ENCODE measurements around the gene TMEM132D. TPM values are rescaled to one million over a fixed set of nuclear protein-coding genes. Genes with fewer than 3 reads are reported as not detected.

Gene TMEM132D
- total RNA-seq, 2 experiments from 2014 or later: not detected

- Mint-ChIP-seq H3K9me3 (no peaks in the 10 kb centered on the region), H3K36me3 (ENCODE audit: low read depth) (no peaks in the 10 kb centered on the region), H3K27me3 (no peaks in the 10 kb centered on the region), H3K27ac (no peak overlapping the region), H3K4me1 (no peaks in the 10 kb centered on the region), H3K4me3 (no peak overlapping the region)
- ChIA-PET CTCF (no interaction called here), POLR2A (no interaction called here)
- no peak for DNase-seq
These were observed 304.4 kb downstream of the TMEM132D start for GRCh38 chr12:129599406-129599805.

- no peak for DNase-seq
- peaks cover 4% of the 10 kb centered on the region for H3K9me3 Mint-ChIP-seq
- no peak overlapping the region for H3K4me3 Mint-ChIP-seq
- CTCF ChIA-PET: no interaction called here
- no peaks in the 10 kb centered on the region for H3K4me1 Mint-ChIP-seq
- no peaks in the 10 kb centered on the region for H3K36me3 Mint-ChIP-seq (ENCODE audit: low read depth)
- POLR2A ChIA-PET: no interaction called here
- H3K27me3 Mint-ChIP-seq: no peaks in the 10 kb centered on the region
- H3K27ac Mint-ChIP-seq: no peak overlapping the region
These were observed 309.7 kb downstream of the TMEM132D start for GRCh38 chr12:129594098-129594497.

- CTCF ChIA-PET: no interaction called here
- no peak for DNase-seq
- no peaks in the 10 kb centered on the region for H3K27me3 Mint-ChIP-seq
- no peak overlapping the region for H3K27ac Mint-ChIP-seq
- no peak overlapping the region for H3K4me3 Mint-ChIP-seq
- no peaks in the 10 kb centered on the region for H3K4me1 Mint-ChIP-seq
- POLR2A ChIA-PET: no interaction called here
- no peaks in the 10 kb centered on the region for H3K36me3 Mint-ChIP-seq (ENCODE audit: low read depth)
- H3K9me3 Mint-ChIP-seq: peaks cover 13% of the 10 kb centered on the region
These were observed 311.4 kb downstream of the TMEM132D start for GRCh38 chr12:129592449-129592848.

GRCh38 chr12:129589503-129589902 is 314.3 kb downstream of the TMEM132D start:
- POLR2A ChIA-PET: no interaction called here
- CTCF ChIA-PET: no interaction called here
- H3K36me3 Mint-ChIP-seq (ENCODE audit: low read depth): no peaks in the 10 kb centered on the region
- peaks cover 20% of the 10 kb centered on the region for H3K9me3 Mint-ChIP-seq
- no peak overlapping the region for H3K27ac Mint-ChIP-seq
- H3K27me3 Mint-ChIP-seq: no peaks in the 10 kb centered on the region
- no peaks in the 10 kb centered on the region for H3K4me1 Mint-ChIP-seq
- DNase-seq: no peak
- no peak overlapping the region for H3K4me3 Mint-ChIP-seq

- ChIA-PET POLR2A (no interaction called here), CTCF (no interaction called here)
- no peak overlapping the region for H3K27ac Mint-ChIP-seq
- H3K4me1 Mint-ChIP-seq: no peaks in the 10 kb centered on the region
- H3K36me3 Mint-ChIP-seq (ENCODE audit: low read depth): no peaks in the 10 kb centered on the region
- DNase-seq: no peak
- no peak overlapping the region for H3K4me3 Mint-ChIP-seq
- H3K27me3 Mint-ChIP-seq: no peaks in the 10 kb centered on the region
- H3K9me3 Mint-ChIP-seq: peaks cover 24% of the 10 kb centered on the region
These were observed 315.7 kb downstream of the TMEM132D start for GRCh38 chr12:129588142-129588541.

- H3K27me3 Mint-ChIP-seq: no peaks in the 10 kb centered on the region
- POLR2A ChIA-PET: no interaction called here
- no peak overlapping the region for H3K4me3 Mint-ChIP-seq
- H3K27ac Mint-ChIP-seq: no peak overlapping the region
- CTCF ChIA-PET: no interaction called here
- DNase-seq: no peak
- H3K36me3 Mint-ChIP-seq (ENCODE audit: low read depth): no peaks in the 10 kb centered on the region
- H3K4me1 Mint-ChIP-seq: no peaks in the 10 kb centered on the region
- peaks cover 29% of the 10 kb centered on the region for H3K9me3 Mint-ChIP-seq
These were observed 318.5 kb downstream of the TMEM132D start for GRCh38 chr12:129585296-129585695.

- H3K4me3 Mint-ChIP-seq: no peak overlapping the region
- H3K9me3 Mint-ChIP-seq: peaks cover 21% of the 10 kb centered on the region
- H3K36me3 Mint-ChIP-seq (ENCODE audit: low read depth): no peaks in the 10 kb centered on the region
- ChIA-PET POLR2A (no interaction called here), CTCF (no interaction called here)
- DNase-seq: no peak
- no peaks in the 10 kb centered on the region for H3K4me1 Mint-ChIP-seq
- no peak overlapping the region for H3K27ac Mint-ChIP-seq
- no peaks in the 10 kb centered on the region for H3K27me3 Mint-ChIP-seq
These were observed 323.9 kb downstream of the TMEM132D start for GRCh38 chr12:129579879-129580278.

GRCh38 chr12:129571901-129572494 is 331.8 kb downstream of the TMEM132D start:
- no peak overlapping the region for H3K4me3 Mint-ChIP-seq
- no peak overlapping the region for H3K27ac Mint-ChIP-seq

GRCh38 chr12:129570796-129571400 is 332.9 kb downstream of the TMEM132D start:
- no peak for DNase-seq
- ChIA-PET CTCF (no interaction called here), POLR2A (no interaction called here)
- no peak overlapping the region for H3K27ac Mint-ChIP-seq
- no peaks in the 10 kb centered on the region for H3K36me3 Mint-ChIP-seq (ENCODE audit: low read depth)
- no peaks in the 10 kb centered on the region for H3K27me3 Mint-ChIP-seq
- no peaks in the 10 kb centered on the region for H3K4me1 Mint-ChIP-seq
- H3K9me3 Mint-ChIP-seq: peaks cover 6% of the 10 kb centered on the region
- H3K4me3 Mint-ChIP-seq: no peak overlapping the region

More at GRCh38 chr12:129571901-129572494, 331.8 kb downstream of the TMEM132D start:
- Mint-ChIP-seq H3K36me3 (ENCODE audit: low read depth) (no peaks in the 10 kb centered on the region), H3K27me3 (no peaks in the 10 kb centered on the region), H3K9me3 (peaks cover 4% of the 10 kb centered on the region), H3K4me1 (no peaks in the 10 kb centered on the region)
- ChIA-PET CTCF (no interaction called here), POLR2A (no interaction called here)
- no peak for DNase-seq

GRCh38 chr12:129566800-129567199 is 337.0 kb downstream of the TMEM132D start:
- Mint-ChIP-seq H3K9me3 (peaks cover 6% of the 10 kb centered on the region), H3K36me3 (ENCODE audit: low read depth) (no peaks in the 10 kb centered on the region)
- CTCF ChIA-PET: no interaction called here

GRCh38 chr12:129564768-129565167 is 339.1 kb downstream of the TMEM132D start:
- Mint-ChIP-seq H3K4me3 (no peak overlapping the region), H3K4me1 (peaks cover 1% of the 10 kb centered on the region), H3K27me3 (no peaks in the 10 kb centered on the region), H3K27ac (no peak overlapping the region), H3K36me3 (ENCODE audit: low read depth) (no peaks in the 10 kb centered on the region), H3K9me3 (peaks cover 4% of the 10 kb centered on the region)
- POLR2A ChIA-PET: no interaction called here
- CTCF ChIA-PET: no interaction called here
- no peak for DNase-seq

More at GRCh38 chr12:129566800-129567199, 337.0 kb downstream of the TMEM132D start:
- H3K4me3 Mint-ChIP-seq: no peak overlapping the region
- POLR2A ChIA-PET: no interaction called here
- peaks cover 1% of the 10 kb centered on the region for H3K4me1 Mint-ChIP-seq
- no peaks in the 10 kb centered on the region for H3K27me3 Mint-ChIP-seq
- no peak for DNase-seq
- no peak overlapping the region for H3K27ac Mint-ChIP-seq

GRCh38 chr12:129563266-129563665 is 340.6 kb downstream of the TMEM132D start:
- no peak overlapping the region for H3K4me3 Mint-ChIP-seq
- peaks cover 1% of the 10 kb centered on the region for H3K4me1 Mint-ChIP-seq
- no peaks in the 10 kb centered on the region for H3K36me3 Mint-ChIP-seq (ENCODE audit: low read depth)
- H3K9me3 Mint-ChIP-seq: peaks cover 2% of the 10 kb centered on the region
- no peak overlapping the region for H3K27ac Mint-ChIP-seq
- ChIA-PET CTCF (no interaction called here), POLR2A (no interaction called here)
- H3K27me3 Mint-ChIP-seq: no peaks in the 10 kb centered on the region
- no peak for DNase-seq

- no peaks in the 10 kb centered on the region for H3K36me3 Mint-ChIP-seq (ENCODE audit: low read depth)
- H3K4me1 Mint-ChIP-seq: peaks cover 1% of the 10 kb centered on the region
- H3K9me3 Mint-ChIP-seq: no peaks in the 10 kb centered on the region
- no peak overlapping the region for H3K27ac Mint-ChIP-seq
- ChIA-PET CTCF (no interaction called here), POLR2A (no interaction called here)
- no peaks in the 10 kb centered on the region for H3K27me3 Mint-ChIP-seq
- no peak for DNase-seq
- no peak overlapping the region for H3K4me3 Mint-ChIP-seq
These were observed 342.5 kb downstream of the TMEM132D start for GRCh38 chr12:129561304-129561703.

- Mint-ChIP-seq H3K9me3 (no peaks in the 10 kb centered on the region), H3K27ac (no peak overlapping the region), H3K4me3 (no peak overlapping the region), H3K36me3 (ENCODE audit: low read depth) (no peaks in the 10 kb centered on the region), H3K4me1 (peaks cover 1% of the 10 kb centered on the region), H3K27me3 (no peaks in the 10 kb centered on the region)
- ChIA-PET POLR2A (no interaction called here), CTCF (no interaction called here)
- DNase-seq: no peak
These were observed 344.0 kb downstream of the TMEM132D start for GRCh38 chr12:129559776-129560175.

All from activated CD4-positive, alpha-beta T cell treated with anti-CD3 and anti-CD28 coated beads, Interleukin-2, amount 10 ng/mL, durations not matched to agents 7 days and 5 days (primary cell).